Measurements from ENCODE around the gene MYO6. TPM values are rescaled to one million over a fixed set of nuclear protein-coding genes. Genes with fewer than 3 reads are reported as not detected.

MYO6 gene
- total RNA-seq, 4 donors from 2014 or later = 36.1 to 45.3 (median 39.1) TPM

- Histone ChIP-seq H3K27me3 (no peaks in the 10 kb centered on the region), H3K9me3 (no peaks in the 10 kb centered on the region), H3K27ac (no peak overlapping the region), H3K4me1 (peaks cover 11 to 19% of the 10 kb centered on the region in 2 donors), H3K4me3 (replicated peaks in 1 of 3) (no peak overlapping the region), H3K36me3 (no peaks in the 10 kb centered on the region)
- TF ChIP-seq CTCF (IDR thresholded peaks at IDR 0.05) (no peak), POLR2A (IDR thresholded peaks at IDR 0.05) (no peak)
- intact Hi-C loops (cut with DNase I) = no loop called here
- DNase-seq = no peak
- 100% methylated on average over 1 of the region's 1 CpG for WGBS, 2 donors
Measured at GRCh38 chr6:75761489-75761888, 12.4 kb downstream of the MYO6 start.

- intact Hi-C loops (cut with DNase I) = no loop called here
Measured at GRCh38 chr6:75762063-75762462, 13.0 kb downstream of the MYO6 start.

GRCh38 chr6:75766387-75766786 lies 17.3 kb downstream of the MYO6 start:
- H3K36me3 ChIP-seq = no peaks in the 10 kb centered on the region
- no peaks in the 10 kb centered on the region for H3K9me3 ChIP-seq
- intact Hi-C loops (cut with DNase I) = no loop called here
- no peak overlapping the region for H3K4me3 ChIP-seq (replicated peaks in 1 of 3)
- no peak for TF ChIP-seq POLR2A (IDR thresholded peaks at IDR 0.05)
- no peak for TF ChIP-seq CTCF (IDR thresholded peaks at IDR 0.05)
- H3K4me1 ChIP-seq = no peaks in the 10 kb centered on the region
- H3K27me3 ChIP-seq = no peaks in the 10 kb centered on the region
- DNase-seq = no peak
- H3K27ac ChIP-seq = no peak overlapping the region

More at GRCh38 chr6:75762063-75762462, 13.0 kb downstream of the MYO6 start:
- H3K27me3 ChIP-seq = no peaks in the 10 kb centered on the region
- no peak for TF ChIP-seq CTCF (IDR thresholded peaks at IDR 0.05)
- no peak for TF ChIP-seq POLR2A (IDR thresholded peaks at IDR 0.05)
- 97 to 99% methylated on average over 8 of the region's 8 CpGs for WGBS, 2 donors
- DNase-seq = no peak
- no peaks in the 10 kb centered on the region for H3K36me3 ChIP-seq
- H3K4me3 ChIP-seq (replicated peaks in 1 of 3) = no peak overlapping the region
- peaks cover 11 to 19% of the 10 kb centered on the region in 2 donors for H3K4me1 ChIP-seq
- H3K9me3 ChIP-seq = no peaks in the 10 kb centered on the region
- no peak overlapping the region for H3K27ac ChIP-seq

- no peak for DNase-seq
- Histone ChIP-seq H3K9me3 (no peaks in the 10 kb centered on the region), H3K36me3 (no peaks in the 10 kb centered on the region), H3K27me3 (no peaks in the 10 kb centered on the region), H3K27ac (no peak overlapping the region), H3K4me1 (peaks cover 0 to 4% of the 10 kb centered on the region in 2 donors), H3K4me3 (replicated peaks in 1 of 3) (no peak overlapping the region)
- intact Hi-C loops (cut with DNase I) = no loop called here
- WGBS, 2 donors = 84 to 87% methylated on average over 5 of the region's 5 CpGs
- TF ChIP-seq POLR2A (IDR thresholded peaks at IDR 0.05) (no peak), CTCF (IDR thresholded peaks at IDR 0.05) (no peak)
Measured at GRCh38 chr6:75770844-75771243, 21.8 kb downstream of the MYO6 start.

GRCh38 chr6:75775219-75775618 lies 26.2 kb downstream of the MYO6 start:
- WGBS, 2 donors = 78 to 84% methylated on average over 3 of the region's 3 CpGs

More at GRCh38 chr6:75775219-75775618, 26.2 kb downstream of the MYO6 start:
- H3K4me1 ChIP-seq = peaks cover 0 to 4% of the 10 kb centered on the region in 2 donors
- H3K9me3 ChIP-seq = no peaks in the 10 kb centered on the region
- H3K36me3 ChIP-seq = no peaks in the 10 kb centered on the region
- H3K27ac ChIP-seq = no peak overlapping the region
- DNase-seq = no peak
- H3K27me3 ChIP-seq = no peaks in the 10 kb centered on the region
- TF ChIP-seq CTCF (IDR thresholded peaks at IDR 0.05) = no peak
- TF ChIP-seq POLR2A (IDR thresholded peaks at IDR 0.05) = no peak
- no peak overlapping the region for H3K4me3 ChIP-seq (replicated peaks in 1 of 3)
- intact Hi-C loops (cut with DNase I) = no loop called here

Data from thyroid gland (tissue), 4 donors.